GM12801 (cell line): ENCODE data around the gene TFAP2C.

Source experiments
- TF ChIP-seq, protein P1 (sequence below): IDR thresholded peaks from one replicate; pipeline ENCODE4 v1.5.1; 2011; ENCODE audit warnings: control low read depth; ENCODE audit not compliant: insufficient read length; ENCODE audit errors: extremely low read depth

The TFAP2C gene

GRCh38 chr20:56657879-56658278 lies 28.8 kb downstream of the TFAP2C start:
- TF ChIP-seq, protein P1, sequence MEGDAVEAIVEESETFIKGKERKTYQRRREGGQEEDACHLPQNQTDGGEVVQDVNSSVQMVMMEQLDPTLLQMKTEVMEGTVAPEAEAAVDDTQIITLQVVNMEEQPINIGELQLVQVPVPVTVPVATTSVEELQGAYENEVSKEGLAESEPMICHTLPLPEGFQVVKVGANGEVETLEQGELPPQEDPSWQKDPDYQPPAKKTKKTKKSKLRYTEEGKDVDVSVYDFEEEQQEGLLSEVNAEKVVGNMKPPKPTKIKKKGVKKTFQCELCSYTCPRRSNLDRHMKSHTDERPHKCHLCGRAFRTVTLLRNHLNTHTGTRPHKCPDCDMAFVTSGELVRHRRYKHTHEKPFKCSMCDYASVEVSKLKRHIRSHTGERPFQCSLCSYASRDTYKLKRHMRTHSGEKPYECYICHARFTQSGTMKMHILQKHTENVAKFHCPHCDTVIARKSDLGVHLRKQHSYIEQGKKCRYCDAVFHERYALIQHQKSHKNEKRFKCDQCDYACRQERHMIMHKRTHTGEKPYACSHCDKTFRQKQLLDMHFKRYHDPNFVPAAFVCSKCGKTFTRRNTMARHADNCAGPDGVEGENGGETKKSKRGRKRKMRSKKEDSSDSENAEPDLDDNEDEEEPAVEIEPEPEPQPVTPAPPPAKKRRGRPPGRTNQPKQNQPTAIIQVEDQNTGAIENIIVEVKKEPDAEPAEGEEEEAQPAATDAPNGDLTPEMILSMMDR, result no peak

GRCh38 chr20:56663660-56664059 lies 34.6 kb downstream of the TFAP2C start:
- TF ChIP-seq, protein P1, result no peak

DNA sequence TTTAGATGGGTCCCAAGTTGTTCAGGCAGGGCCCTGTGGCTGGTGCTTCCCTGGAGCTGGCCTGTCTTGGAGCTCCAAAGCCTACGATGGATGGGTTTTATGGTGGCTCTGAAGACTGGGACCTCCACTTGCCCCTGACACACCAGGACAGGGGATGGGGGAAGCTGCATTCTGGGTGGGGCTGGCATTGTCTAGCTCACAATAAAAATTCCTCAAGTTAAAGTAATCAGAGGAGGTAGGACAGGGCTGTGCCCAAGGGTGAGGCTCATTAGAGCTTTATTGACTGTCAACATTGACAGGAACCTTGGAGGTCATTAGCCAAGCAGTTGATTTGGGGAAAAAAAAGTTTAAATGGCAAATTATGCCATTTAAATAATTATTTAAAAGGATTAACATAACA lies 35.7 kb downstream of the TFAP2C start:
- TF ChIP-seq, protein P1, result no peak

- TF ChIP-seq, protein P1, result no peak
Observed at GRCh38 chr20:56665806-56666205, 36.7 kb downstream of the TFAP2C start.

DNA sequence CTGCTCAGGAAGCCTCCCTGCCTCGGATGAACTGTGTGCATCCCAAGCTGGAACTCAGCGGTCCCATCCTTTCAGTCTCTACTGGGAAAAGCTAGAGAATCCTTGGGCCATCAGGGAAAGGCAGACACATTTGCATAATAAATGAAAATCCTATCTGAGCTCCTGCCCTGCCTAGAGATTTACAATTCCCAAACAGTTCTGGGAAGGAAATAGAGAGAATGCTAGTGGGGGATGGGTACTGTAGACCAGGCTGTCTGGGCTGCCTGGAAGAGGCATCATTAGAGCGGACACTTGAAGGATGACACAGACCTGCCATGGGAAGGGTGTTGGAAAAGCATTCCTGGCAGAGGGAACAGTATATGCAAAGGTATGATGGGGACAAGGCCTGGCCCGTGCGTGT lies 44.3 kb downstream of the TFAP2C start:
- TF ChIP-seq, protein P1, result no peak

DNA sequence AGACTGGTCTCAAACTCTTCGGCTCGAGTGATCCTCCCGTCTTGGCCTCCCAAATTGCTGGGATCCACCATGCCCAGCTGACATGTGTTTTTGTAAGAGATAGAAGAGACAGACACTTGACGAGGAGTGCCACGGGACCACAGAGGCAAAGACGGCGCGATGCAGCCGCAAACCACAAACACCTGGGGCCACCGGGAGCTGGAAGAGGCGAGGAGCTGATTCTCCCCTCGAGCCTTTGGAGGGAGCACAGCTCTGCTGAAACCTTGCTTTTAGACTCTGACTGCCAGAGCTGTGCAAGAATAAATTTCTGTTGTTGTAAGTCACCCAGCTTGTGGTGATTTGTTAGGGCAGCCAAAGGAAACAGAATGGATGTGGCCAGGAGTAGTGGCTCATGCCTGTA lies 46.9 kb downstream of the TFAP2C start:
- TF ChIP-seq, protein P1, result no peak

DNA sequence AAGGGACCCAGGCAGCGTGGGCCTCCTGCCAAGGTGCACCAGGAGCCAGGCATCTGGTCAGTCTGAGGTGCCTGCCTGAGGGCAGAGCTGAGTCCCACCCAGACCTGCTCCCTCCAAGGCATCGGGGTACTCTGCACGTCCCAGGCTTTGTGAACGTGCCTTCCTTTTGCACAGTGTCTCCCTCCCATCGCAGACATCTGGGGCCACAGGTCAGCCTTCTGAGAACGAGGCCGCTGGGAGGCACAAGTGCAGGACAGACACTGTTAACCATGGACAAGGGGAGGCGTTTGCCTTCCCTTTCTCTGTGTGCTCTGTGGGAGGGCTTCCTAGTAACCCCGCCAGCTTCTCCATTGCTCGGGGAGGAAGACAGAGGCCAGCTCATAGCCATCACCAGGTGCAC lies 47.6 kb downstream of the TFAP2C start:
- TF ChIP-seq, protein P1, result no peak
